Astrocyte of the hippocampus (primary cell): ENCODE measurements around the gene ANKRD17.

Source experiments
- DNase-seq: peaks from one replicate; pipeline ENCODE4 v3.0.0; 2011; ENCODE audit warnings: low read depth, low spot score

Gene ANKRD17

GRCh38 chr4:73129319-73129718 lies 129.3 kb downstream of the ANKRD17 start:
- no peak for DNase-seq

- DNase-seq, result peak; percentile 5
Observed at GRCh38 chr4:73127839-73128453, 130.7 kb downstream of the ANKRD17 start.

DNA sequence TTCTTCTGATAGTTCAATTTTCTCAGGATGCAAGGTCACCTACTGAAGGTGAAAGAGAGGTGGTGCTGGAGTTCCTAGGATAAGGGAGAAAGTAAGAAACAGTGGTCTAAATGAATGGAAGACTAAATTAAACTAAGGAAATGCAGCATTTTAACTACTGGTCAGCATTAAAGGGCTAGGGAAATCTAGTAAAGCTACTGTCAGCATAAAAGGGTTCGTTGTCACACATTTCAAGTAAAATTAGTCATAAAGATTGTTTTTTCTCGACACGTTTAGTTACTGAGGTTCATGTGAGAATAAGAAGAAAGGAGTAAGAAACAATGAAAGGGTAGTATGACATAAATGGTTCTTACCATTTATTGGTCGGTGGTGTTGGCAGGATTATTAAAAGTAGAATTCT lies 149.1 kb downstream of the ANKRD17 start:
- no peak for DNase-seq

- no peak for DNase-seq
Observed at GRCh38 chr4:73104695-73105094, 153.9 kb downstream of the ANKRD17 start.

- DNase-seq, result no peak
Observed at GRCh38 chr4:73103799-73104503, 154.6 kb downstream of the ANKRD17 start.

DNA sequence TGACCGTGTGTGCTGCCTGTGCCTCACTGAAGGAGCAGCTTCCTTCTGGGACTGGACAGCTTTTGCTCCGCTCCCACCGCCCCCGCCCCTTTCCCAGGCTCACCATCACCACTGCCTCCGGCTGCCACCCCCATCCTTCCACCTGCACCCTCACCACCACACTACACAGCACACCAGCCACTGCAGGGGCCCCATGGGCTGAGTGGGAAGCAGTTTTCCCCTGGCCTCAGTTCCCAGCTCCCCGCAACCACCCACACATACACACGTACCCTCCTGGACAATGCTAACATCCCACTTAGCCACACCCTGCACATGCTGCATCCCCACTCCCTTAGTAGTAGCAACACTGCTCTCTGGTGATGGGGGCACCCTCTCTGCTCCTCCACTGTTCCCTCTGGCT lies 159.5 kb downstream of the ANKRD17 start:
- DNase-seq, result no peak

- DNase-seq, result no peak
Observed at GRCh38 chr4:73098713-73099112, 159.9 kb downstream of the ANKRD17 start.

GRCh38 chr4:73098016-73098415 lies 160.6 kb downstream of the ANKRD17 start:
- no peak for DNase-seq

GRCh38 chr4:73092868-73093267 lies 165.7 kb downstream of the ANKRD17 start:
- DNase-seq, result no peak

DNA sequence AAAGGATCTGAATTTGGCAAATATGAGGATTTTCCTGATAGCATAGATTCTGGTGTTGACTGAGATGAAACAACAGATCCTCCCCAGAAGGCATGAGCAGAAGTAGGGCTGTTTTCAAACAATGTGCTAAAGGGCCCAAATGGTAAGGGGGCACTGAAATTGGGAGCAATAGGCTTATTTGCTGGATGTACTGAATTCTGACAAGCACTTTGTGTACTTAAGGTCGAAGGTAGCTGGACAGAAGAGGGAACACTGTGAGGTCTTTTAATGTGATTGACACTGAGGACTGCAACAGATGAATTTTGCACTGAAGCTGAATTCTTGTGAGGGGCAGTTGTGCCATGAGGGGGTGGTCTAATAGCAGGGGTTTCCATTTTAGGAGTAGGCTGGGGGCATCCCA lies 167.9 kb downstream of the ANKRD17 start:
- DNase-seq, result no peak

DNA sequence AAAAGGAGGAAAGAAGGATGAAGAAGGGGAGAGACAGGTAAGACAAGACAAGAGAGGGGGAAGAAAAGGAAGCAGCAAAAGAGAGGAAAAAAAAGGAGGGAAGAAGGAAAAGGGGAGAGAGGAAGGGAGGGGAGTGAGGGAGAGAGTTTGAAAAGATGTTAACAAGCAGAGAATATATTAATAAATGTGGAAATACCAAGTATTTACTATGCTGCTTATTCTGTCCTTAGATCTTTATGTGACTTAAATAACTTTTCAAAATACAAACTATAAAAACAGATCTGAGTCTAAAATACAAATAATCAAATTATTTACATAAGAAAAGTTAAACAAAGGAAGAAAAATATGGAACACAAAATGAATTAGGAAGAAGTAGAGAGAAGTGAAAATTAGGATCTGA lies 170.7 kb downstream of the ANKRD17 start:
- no peak for DNase-seq

GRCh38 chr4:73086095-73086868 lies 172.3 kb downstream of the ANKRD17 start:
- DNase-seq, result no peak

DNA sequence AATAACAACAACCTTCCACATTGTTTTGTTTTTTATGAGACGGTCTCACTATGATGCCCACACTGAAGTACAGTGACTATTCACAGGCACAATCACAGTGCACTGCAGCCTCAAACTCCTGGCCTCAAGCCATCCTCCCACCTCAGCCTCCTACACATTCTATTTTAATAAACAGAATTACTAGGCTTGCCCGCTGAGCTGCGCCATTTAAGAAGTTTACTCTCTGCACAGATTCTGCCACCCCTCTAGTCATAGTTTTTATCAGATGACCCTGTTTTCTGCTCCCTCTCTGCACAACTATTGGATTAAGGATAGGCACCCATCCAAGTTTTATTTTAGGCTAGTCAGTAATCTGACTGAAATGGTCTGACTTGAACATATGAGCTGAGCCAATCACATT lies 177.8 kb downstream of the ANKRD17 start:
- no peak for DNase-seq

- DNase-seq, result no peak
Observed at GRCh38 chr4:73075832-73076231, 182.8 kb downstream of the ANKRD17 start.

DNA sequence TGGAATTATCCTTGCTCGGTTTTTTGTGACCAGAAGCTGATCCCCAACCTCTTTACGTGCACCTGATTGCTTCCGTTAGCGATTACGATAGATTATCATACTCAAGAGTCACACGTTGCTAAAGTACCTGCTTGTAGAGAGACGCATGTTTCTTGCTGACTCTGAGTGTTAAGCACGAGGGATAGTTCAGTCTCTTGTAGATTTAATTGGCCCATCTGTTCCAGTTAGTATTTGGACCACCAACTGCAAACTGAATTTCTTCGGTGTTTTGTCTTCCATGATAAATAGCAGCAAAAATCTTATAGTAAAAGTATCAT lies 188.6 kb downstream of the ANKRD17 start:
- DNase-seq, result no peak

DNA sequence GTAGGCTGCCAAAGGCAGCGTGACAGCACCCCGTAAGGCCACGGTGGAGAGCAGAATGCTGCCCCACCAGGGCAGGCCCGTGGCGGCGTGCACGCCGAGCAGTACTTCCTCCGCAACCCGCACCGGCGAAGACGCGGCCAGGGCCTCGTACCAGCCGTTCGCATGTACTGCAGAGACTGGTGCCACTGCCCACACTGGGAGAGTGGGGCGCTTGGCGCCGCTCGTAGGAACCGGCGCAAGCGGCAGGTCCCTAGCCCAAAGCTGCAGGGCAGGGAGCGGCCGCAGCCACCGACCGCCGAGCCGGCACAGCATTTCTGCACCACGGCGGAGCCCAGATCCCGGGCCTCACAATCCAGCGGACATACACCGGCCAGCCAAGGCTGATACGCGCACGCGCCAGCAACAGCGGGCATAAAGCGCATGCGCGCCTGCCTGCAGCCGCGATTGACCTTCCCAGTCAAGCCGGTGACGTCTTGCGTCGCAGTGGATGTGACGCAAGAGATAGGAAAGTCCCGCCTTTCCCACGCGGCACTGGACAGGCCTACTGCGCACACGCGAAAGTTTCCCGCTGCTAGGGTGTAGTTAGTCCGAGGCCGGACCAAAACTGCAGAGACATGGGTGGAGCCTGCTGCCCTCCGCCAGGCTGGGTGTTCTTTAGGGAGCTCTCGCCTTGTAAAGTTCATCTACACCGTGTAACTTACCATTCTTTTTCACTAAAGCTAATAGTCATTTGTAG lies 189.1 kb downstream of the ANKRD17 start, which contains the start of gene COX18:
Gene COX18, minus strand, starts transcription at position 379 of the 736 bp plus-strand sequence. Its CDS starts 67 bp downstream, at position 312.
- peak; percentile 99 for DNase-seq

- peak; percentile 53 for DNase-seq
Observed at GRCh38 chr4:73068491-73069337, 189.9 kb downstream of the ANKRD17 start.

DNA sequence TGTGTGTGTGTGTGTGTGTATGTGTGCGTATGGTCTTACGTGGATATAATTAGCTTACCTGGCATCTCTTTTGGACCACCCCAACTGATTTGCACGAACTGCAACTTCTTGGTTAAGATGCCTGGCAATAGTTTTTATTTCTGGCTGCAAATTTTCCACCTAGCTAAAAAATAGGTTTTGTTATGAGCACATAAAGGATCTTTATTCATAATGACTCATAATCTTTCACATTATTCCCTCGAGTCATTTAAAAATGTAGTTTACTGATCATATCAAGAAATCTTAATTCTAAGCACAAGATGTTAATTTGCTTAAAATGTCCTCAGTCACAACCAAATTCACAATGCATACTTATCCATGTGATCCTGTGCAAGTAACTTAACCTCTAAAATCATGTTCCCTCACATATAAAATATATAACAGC lies 190.6 kb downstream of the ANKRD17 start:
- DNase-seq, result peak; percentile 5

DNA sequence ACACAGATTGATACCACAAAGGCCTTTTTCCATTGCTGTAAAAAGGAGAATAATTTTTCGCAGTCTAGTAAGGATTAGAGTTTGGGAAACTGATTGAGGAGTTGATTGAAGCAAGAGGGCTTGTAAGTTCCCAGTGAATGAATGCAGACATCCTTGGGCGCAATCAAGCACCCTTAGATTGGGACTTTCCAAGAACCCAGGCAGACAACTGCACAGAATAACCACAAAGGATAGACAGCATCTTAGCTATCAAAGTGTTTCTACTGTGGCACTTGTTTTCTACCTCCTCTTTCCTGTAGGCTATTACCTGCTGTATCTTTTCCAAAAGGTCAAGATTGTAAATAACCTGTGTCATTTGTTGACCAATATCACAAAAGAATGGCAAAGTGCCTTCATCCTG lies 191.7 kb downstream of the ANKRD17 start:
- DNase-seq, result no peak

- no peak for DNase-seq
Observed at GRCh38 chr4:73066445-73066844, 192.2 kb downstream of the ANKRD17 start.

GRCh38 chr4:73064536-73064935 lies 194.1 kb downstream of the ANKRD17 start:
- DNase-seq, result no peak
